OCI-LY7 (cell line): ENCODE data around the gene DGCR8. TPM values are rescaled to one million over a fixed set of nuclear protein-coding genes. Genes with fewer than 3 reads are reported as not detected.

Source experiments
- BruUV-seq: library from RNA; stranded (reverse); fragments of 400-500 nt; replicated peaks from 2 replicates; lab custom pipeline; 2021; lab: Mats Ljungman, UMichigan
- CTCF ChIA-PET: fragments of 300-600 bp; sonication (Branson Sonifier 250); formaldehyde crosslinking; loops from one replicate; lab custom pipeline; 2022; ENCODE audit warnings: antibody characterized with exemption; ENCODE audit not compliant: unreplicated experiment; lab: Charles Lee
- POLR2A ChIA-PET: fragments of 300-600 bp; sonication (Branson Sonifier 250); formaldehyde crosslinking; loops from one replicate; lab custom pipeline; 2022; ENCODE audit warnings: antibody characterized with exemption; lab: Charles Lee
- DNase-seq: peaks from one replicate; pipeline ENCODE4 v3.0.0-alpha.2; 2015; ENCODE audit warnings: low spot score
- H2AFZ ChIP-seq: fragments of 200-600 bp; sonication (generic), shearing (Covaris generic); 2 replicates; pipeline ENCODE4 v1.6.1; 2014; ENCODE audit warnings: mild to moderate bottlenecking, antibody characterized with exemption, low read length, moderate library complexity
- H3K27ac ChIP-seq: fragments of 200-600 bp; sonication (generic); 2 replicates; pipeline ENCODE4 v1.5.1; 2014; ENCODE audit warnings: mixed run types, low read depth, mild to moderate bottlenecking, moderate library complexity, low read length, inconsistent platforms; ENCODE audit not compliant: poor library complexity, severe bottlenecking
- H3K36me3 ChIP-seq: fragments of 200-600 bp; sonication (generic); 2 replicates; pipeline ENCODE4 v1.6.1; 2014; ENCODE audit warnings: mild to moderate bottlenecking, antibody characterized with exemption, low read length, moderate library complexity, mixed read lengths; ENCODE audit not compliant: insufficient read depth
- H3K4me1 ChIP-seq: fragments of 200-600 bp; sonication (generic); 2 replicates; pipeline ENCODE4 v1.5.1; 2014; ENCODE audit warnings: mild to moderate bottlenecking, low read length; ENCODE audit not compliant: insufficient read depth, poor library complexity, severe bottlenecking
- H3K4me2 ChIP-seq: fragments of 200-600 bp; sonication (generic); 2 replicates; pipeline ENCODE4 v1.6.1; 2014; ENCODE audit warnings: mild to moderate bottlenecking, low read length
- H3K4me3 ChIP-seq: fragments of 200-600 bp; sonication (generic); 2 replicates; pipeline ENCODE4 v1.5.1; 2014; ENCODE audit warnings: mild to moderate bottlenecking, low read depth, low read length; ENCODE audit not compliant: poor library complexity, severe bottlenecking
- H3K79me2 ChIP-seq: fragments of 200-600 bp; sonication (generic); 2 replicates; pipeline ENCODE4 v1.6.1; 2016; ENCODE audit warnings: low read depth, mild to moderate bottlenecking, low read length, moderate library complexity, mixed read lengths; ENCODE audit not compliant: insufficient read depth
- H3K9me2 ChIP-seq: fragments of 200-600 bp; sonication (generic); 2 replicates; pipeline ENCODE4 v1.6.1; 2016; ENCODE audit warnings: mild to moderate bottlenecking, low read length, mixed read lengths; ENCODE audit not compliant: insufficient read depth
- H3K9me3 ChIP-seq: fragments of 200-600 bp; sonication (generic); 2 replicates; pipeline ENCODE4 v1.6.1; 2014; ENCODE audit warnings: mild to moderate bottlenecking, mixed run types, low read length, mixed read lengths
- H4K20me1 ChIP-seq: fragments of 200-600 bp; sonication (generic); 2 replicates; pipeline ENCODE4 v1.6.1; 2014; ENCODE audit warnings: mild to moderate bottlenecking, antibody characterized with exemption, low read length, moderate library complexity, mixed read lengths; ENCODE audit not compliant: insufficient read depth
- EZH2phosphoT487 ChIP-seq: fragments of 200-600 bp; sonication (generic); IDR thresholded peaks from 2 replicates; pipeline ENCODE4 v1.6.1; 2018; ENCODE audit warnings: low read depth, borderline replicate concordance, mild to moderate bottlenecking, mixed run types, antibody characterized with exemption, low read length, moderate library complexity, mixed read lengths
- intact Hi-C: fragments of 100-400 bp; cut with micrococcal nuclease; formaldehyde crosslinking; loops from one replicate; pipeline ENCODE4 v1.10.0; 2022; ENCODE audit not compliant: unreplicated experiment
- total RNA-seq, 2 experiments: library from RNA; depleted of rRNA in 1 of 2; stranded (reverse); fragments of >200 nt in 1 of 2; shearing (Covaris generic) in 1 of 2; gene quantifications; 2 replicates each; pipeline ENCODE4 v1.2.3, GENCODE V29; 2014 to 2022
- TF ChIP-seq, protein P1 (sequence below): fragments of 200-600 bp; sonication (generic); conservative IDR thresholded peaks from 2 replicates; pipeline ENCODE4 v1.5.1; 2014; ENCODE audit warnings: mild to moderate bottlenecking, antibody characterized with exemption, low read length, moderate library complexity, mixed read lengths

DGCR8 gene
- total RNA-seq, 2 experiments from 2014 or later: 49.5 to 68.2 TPM

DNA sequence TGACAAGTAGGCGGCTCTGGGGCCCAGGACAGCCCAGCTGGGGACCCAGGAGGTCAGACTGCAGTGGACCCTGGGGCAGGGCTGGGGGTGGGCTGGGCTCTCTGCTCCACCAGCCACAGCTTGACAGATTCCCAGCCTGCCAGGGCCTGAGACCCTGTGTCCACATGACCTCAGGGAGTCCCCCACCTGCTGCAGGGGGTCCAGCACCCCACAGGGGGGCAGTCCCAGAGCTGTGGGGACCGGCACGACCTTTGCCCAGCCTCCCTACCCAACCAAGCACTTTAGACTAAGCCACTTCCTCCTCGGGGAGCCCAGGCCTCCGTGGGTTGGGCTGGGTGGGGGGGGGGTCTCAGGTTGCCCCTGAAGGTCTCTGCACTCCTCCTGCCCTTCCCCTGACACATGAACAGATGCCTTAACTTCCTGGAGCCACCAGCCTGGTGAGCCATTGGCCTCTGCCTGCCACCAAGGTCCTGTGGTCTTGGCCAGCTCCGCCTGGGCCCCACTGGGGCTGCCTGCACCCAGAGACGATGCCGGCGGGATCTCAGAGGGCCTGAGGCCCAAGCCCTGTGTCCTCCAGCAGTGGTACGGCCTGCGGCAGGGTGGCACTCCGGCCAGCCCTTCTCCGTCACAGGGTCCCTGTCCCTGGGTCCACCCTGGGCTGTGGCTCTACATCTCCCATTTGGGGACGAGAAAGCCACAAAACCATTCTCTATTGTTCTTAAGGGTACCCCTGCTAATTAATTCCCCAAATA, 67.4 kb downstream of the DGCR8 start:
- TF ChIP-seq, protein P1, sequence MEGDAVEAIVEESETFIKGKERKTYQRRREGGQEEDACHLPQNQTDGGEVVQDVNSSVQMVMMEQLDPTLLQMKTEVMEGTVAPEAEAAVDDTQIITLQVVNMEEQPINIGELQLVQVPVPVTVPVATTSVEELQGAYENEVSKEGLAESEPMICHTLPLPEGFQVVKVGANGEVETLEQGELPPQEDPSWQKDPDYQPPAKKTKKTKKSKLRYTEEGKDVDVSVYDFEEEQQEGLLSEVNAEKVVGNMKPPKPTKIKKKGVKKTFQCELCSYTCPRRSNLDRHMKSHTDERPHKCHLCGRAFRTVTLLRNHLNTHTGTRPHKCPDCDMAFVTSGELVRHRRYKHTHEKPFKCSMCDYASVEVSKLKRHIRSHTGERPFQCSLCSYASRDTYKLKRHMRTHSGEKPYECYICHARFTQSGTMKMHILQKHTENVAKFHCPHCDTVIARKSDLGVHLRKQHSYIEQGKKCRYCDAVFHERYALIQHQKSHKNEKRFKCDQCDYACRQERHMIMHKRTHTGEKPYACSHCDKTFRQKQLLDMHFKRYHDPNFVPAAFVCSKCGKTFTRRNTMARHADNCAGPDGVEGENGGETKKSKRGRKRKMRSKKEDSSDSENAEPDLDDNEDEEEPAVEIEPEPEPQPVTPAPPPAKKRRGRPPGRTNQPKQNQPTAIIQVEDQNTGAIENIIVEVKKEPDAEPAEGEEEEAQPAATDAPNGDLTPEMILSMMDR: no peak
- no peak for TF ChIP-seq EZH2phosphoT487
- Histone ChIP-seq H3K4me3 (no peak overlapping the region), H3K9me3 (no peaks in the 10 kb centered on the region), H4K20me1 (no peaks in the 10 kb centered on the region), H3K4me1 (no peaks in the 10 kb centered on the region), H3K27ac (no peak overlapping the region), H3K79me2 (no peaks in the 10 kb centered on the region), H3K4me2 (no peak overlapping the region), H3K36me3 (no peaks in the 10 kb centered on the region), H2AFZ (no peak overlapping the region), H3K9me2 (no peaks in the 10 kb centered on the region)
- CTCF ChIA-PET: no interaction called here
- intact Hi-C loops: no loop called here
- BruUV-seq: no TSS peak
- POLR2A ChIA-PET: no interaction called here
- no peak for DNase-seq

DNA sequence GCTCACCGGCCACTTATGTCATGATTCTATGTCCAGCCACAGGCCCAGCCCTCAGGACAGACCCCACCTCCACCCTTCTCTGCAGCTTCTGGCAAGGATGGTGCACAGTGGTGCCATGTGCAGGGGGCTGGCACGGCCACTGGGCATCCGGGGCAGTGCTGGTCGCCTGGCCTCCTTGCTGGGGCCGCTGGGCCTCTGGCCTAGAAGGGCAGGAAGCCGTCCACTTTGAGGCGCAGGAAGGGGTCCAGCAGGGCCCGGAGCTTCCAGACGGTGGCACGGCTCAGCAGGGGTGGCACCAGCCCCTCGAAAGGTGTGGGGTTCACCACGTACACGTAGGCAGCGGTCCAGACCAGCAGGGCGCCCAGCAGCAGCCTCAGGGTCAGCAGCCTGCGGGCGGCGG, 68.4 kb downstream of the DGCR8 start:
- no peaks in the 10 kb centered on the region for H3K36me3 ChIP-seq
- H3K79me2 ChIP-seq: no peaks in the 10 kb centered on the region
- no peaks in the 10 kb centered on the region for H3K9me2 ChIP-seq
- H3K4me2 ChIP-seq: no peak overlapping the region
- DNase-seq: no peak
- ChIA-PET POLR2A (no interaction called here), CTCF (no interaction called here)
- no peak overlapping the region for H2AFZ ChIP-seq
- intact Hi-C loops: no loop called here
- no peak overlapping the region for H3K27ac ChIP-seq
- no TSS peak for BruUV-seq
- no peaks in the 10 kb centered on the region for H3K4me1 ChIP-seq
- no peaks in the 10 kb centered on the region for H4K20me1 ChIP-seq
- no peaks in the 10 kb centered on the region for H3K9me3 ChIP-seq
- H3K4me3 ChIP-seq: no peak overlapping the region
- TF ChIP-seq, protein P1: no peak
- no peak for TF ChIP-seq EZH2phosphoT487
